Glutamatergic neuron (in vitro differentiated cells): ENCODE results near the gene DGKD. TPM values are rescaled to one million over a fixed set of nuclear protein-coding genes. Genes with fewer than 3 reads are reported as not detected.

ENCODE experiments used
- DNase-seq: peaks from one replicate; pipeline ENCODE4 v3.0.0; 2022
- H3K27ac Mint-ChIP-seq: one replicate; pipeline ENCODE4 v1.8.0; 2020; ENCODE audit warnings: mild to moderate bottlenecking, mixed read lengths, inconsistent platforms; ENCODE audit not compliant: unreplicated experiment
- H3K27me3 Mint-ChIP-seq: one replicate; pipeline ENCODE4 v1.8.0; 2020; ENCODE audit warnings: mild to moderate bottlenecking, moderate library complexity, mixed read lengths, inconsistent platforms; ENCODE audit not compliant: unreplicated experiment
- H3K36me3 Mint-ChIP-seq: one replicate; pipeline ENCODE4 v1.8.0; 2020; ENCODE audit warnings: mild to moderate bottlenecking, mixed read lengths, inconsistent platforms; ENCODE audit not compliant: unreplicated experiment
- H3K4me1 Mint-ChIP-seq: one replicate; pipeline ENCODE4 v1.8.0; 2020; ENCODE audit warnings: mild to moderate bottlenecking, low read depth, mixed read lengths, inconsistent platforms; ENCODE audit not compliant: unreplicated experiment
- H3K4me3 Mint-ChIP-seq: one replicate; pipeline ENCODE4 v1.8.0; 2020; ENCODE audit warnings: mild to moderate bottlenecking, mixed read lengths, inconsistent platforms; ENCODE audit not compliant: unreplicated experiment
- H3K9me3 Mint-ChIP-seq: one replicate; pipeline ENCODE4 v1.8.0; 2020; ENCODE audit warnings: mild to moderate bottlenecking, moderate library complexity, mixed read lengths, inconsistent platforms; ENCODE audit not compliant: unreplicated experiment
- total RNA-seq: library from RNA; stranded (reverse); fragmentation: NEBNext Ultra II Directional; extraction: Animal tissue kit (Norgen Biotek cat#: 25700); gene quantifications from one replicate; pipeline ENCODE4 v1.2.1, GENCODE V29; 2021; ENCODE audit not compliant: unreplicated experiment
- TF ChIP-seq, protein P1 (sequence below): fragments of 200-600 bp; sonication (generic); IDR thresholded peaks from one replicate; pipeline ENCODE4 v1.5.0; 2021; ENCODE audit not compliant: partially characterized antibody, unreplicated experiment

DGKD gene
- total RNA-seq, 1 donor from 2014 or later: 67.6 TPM

DNA sequence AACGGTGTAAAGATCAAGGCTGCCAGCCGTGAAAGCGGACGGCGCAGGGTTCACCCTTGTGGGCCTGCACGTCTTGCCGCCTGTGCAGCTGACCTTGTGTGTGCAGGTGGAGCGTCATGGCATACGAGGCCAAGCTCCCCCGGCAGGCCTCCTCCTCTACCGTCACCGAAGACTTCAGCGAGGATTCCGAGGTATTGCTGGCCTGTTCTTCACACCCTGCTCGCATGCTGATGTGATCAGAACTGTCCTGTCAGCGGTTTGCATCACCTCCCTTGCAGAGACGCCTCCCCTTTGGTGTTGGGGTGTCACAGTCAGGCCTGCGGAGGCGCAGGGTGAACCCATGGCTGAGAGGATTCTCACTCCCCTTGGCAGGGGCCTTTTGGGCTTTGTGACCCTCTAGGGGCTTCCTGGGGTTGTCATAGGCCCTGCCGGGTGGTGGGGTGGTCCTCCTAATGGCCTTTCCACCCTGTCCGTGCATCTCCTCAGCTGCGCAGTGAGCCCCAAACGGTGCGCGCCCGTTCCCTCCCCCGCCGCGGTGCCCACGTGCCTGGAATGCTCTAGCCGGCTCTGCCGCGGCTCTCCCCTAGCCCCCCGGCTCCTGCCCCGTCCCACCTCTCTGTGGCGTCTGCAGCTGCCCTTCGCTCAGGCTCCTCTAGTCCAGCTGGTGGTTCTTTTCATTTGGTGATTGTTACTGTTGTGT lies 92.5 kb downstream of the DGKD start:
- peak overlapping the region; percentile 99 for H3K27ac Mint-ChIP-seq
- peaks cover 17% of the 10 kb centered on the region for H3K27me3 Mint-ChIP-seq
- peak overlapping the region; percentile 79 for H3K4me3 Mint-ChIP-seq
- DNase-seq: no peak
- H3K9me3 Mint-ChIP-seq: peaks cover 11% of the 10 kb centered on the region
- TF ChIP-seq, protein P1, sequence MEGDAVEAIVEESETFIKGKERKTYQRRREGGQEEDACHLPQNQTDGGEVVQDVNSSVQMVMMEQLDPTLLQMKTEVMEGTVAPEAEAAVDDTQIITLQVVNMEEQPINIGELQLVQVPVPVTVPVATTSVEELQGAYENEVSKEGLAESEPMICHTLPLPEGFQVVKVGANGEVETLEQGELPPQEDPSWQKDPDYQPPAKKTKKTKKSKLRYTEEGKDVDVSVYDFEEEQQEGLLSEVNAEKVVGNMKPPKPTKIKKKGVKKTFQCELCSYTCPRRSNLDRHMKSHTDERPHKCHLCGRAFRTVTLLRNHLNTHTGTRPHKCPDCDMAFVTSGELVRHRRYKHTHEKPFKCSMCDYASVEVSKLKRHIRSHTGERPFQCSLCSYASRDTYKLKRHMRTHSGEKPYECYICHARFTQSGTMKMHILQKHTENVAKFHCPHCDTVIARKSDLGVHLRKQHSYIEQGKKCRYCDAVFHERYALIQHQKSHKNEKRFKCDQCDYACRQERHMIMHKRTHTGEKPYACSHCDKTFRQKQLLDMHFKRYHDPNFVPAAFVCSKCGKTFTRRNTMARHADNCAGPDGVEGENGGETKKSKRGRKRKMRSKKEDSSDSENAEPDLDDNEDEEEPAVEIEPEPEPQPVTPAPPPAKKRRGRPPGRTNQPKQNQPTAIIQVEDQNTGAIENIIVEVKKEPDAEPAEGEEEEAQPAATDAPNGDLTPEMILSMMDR: no peak
- H3K36me3 Mint-ChIP-seq: no peaks in the 10 kb centered on the region
- peaks cover 52% of the 10 kb centered on the region for H3K4me1 Mint-ChIP-seq

DNA sequence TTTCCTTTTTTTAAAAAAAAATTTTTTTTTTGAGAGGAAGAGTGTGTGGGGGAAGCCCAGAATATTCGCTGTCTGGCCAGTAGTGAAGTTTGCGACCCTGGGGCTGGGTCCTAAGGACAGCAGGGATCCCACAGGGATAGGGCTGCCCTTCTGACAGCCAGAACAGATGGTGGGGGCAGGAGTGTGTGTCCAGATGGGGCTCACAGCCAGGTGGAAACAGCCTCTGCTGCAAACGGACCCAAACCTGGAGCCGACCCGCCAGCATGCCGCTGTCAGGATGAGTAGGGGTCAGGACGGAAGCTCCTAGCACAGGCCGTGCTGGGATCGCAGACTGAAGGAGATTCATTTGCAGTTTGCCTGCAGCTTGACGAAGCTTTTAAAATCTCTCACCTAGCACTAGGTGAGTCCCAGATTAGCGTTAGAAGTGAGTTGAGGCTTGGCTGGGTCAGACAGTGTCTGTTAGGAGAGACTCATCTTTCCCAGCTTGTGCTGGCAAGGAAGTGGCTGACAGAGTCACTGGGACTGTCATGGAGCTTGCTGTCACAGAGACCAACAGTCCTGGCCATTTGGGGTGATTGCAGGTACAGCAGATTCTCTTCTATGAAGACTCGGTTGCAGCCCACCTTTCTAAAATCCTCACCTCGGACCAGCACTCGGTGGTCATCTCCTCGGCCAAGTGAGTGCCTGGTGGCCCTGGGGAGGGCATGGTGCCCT lies 93.4 kb downstream of the DGKD start:
- Mint-ChIP-seq H3K36me3 (no peaks in the 10 kb centered on the region), H3K27ac (peak overlapping the region; percentile 99), H3K4me1 (peaks cover 56% of the 10 kb centered on the region), H3K9me3 (peaks cover 9% of the 10 kb centered on the region), H3K4me3 (peak overlapping the region; percentile 71), H3K27me3 (peaks cover 17% of the 10 kb centered on the region)
- TF ChIP-seq, protein P1: no peak
- peak; percentile 57 for DNase-seq

GRCh38 chr2:233448220-233448559 lies 93.9 kb downstream of the DGKD start:
- Mint-ChIP-seq H3K27ac (peak overlapping the region; percentile 99), H3K27me3 (peaks cover 17% of the 10 kb centered on the region), H3K4me3 (peak overlapping the region; percentile 0), H3K36me3 (no peaks in the 10 kb centered on the region), H3K4me1 (peaks cover 55% of the 10 kb centered on the region), H3K9me3 (peaks cover 9% of the 10 kb centered on the region)
- peak; percentile 69 for DNase-seq
- TF ChIP-seq, protein P1: no peak

- Mint-ChIP-seq H3K27me3 (peaks cover 15% of the 10 kb centered on the region), H3K27ac (peak overlapping the region; percentile 99), H3K4me1 (peaks cover 55% of the 10 kb centered on the region), H3K9me3 (peaks cover 10% of the 10 kb centered on the region), H3K36me3 (no peaks in the 10 kb centered on the region), H3K4me3 (no peak overlapping the region)
- no peak for DNase-seq
- TF ChIP-seq, protein P1: no peak
These were observed 94.3 kb downstream of the DGKD start for GRCh38 chr2:233448575-233448974.
